Common myeloid progenitor, CD34-positive (primary cell): ENCODE data around the gene RDX.
A peak's percentile ranks its signal among the peaks of the same experiment; 100 is the strongest.

Experiments
- CTCF ChIA-PET: fragments of 350-600 bp; sonication (Branson Sonifier 250); formaldehyde crosslinking; loops from one replicate; lab custom pipeline; 2021; ENCODE audit warnings: antibody characterized with exemption; lab: Charles Lee
- POLR2A ChIA-PET: fragments of 350-600 bp; sonication (Branson Sonifier 250); formaldehyde crosslinking; loops from one replicate; lab custom pipeline; 2021; ENCODE audit warnings: antibody characterized with exemption; lab: Charles Lee
- DNase-seq, 3 donors: peaks; one replicate each; pipeline versions ENCODE4 v3.0.0 to v3.0.0-alpha.2; 2013
- H3K27ac ChIP-seq, 2 experiments: 1 replicate in 1 of 2; 2 replicates in 1 of 2; pipeline ENCODE4 v1.7.0; 2013; ENCODE audit warnings: inconsistent platforms in 2 of 2, low read length in 2 of 2, mild to moderate bottlenecking in 2 of 2, low read depth in 1 of 2, moderate library complexity in 1 of 2; ENCODE audit not compliant: severe bottlenecking in 2 of 2, insufficient read depth in 1 of 2, poor library complexity in 1 of 2
- H3K27me3 ChIP-seq, 5 experiments: replicated peaks in 2 of 5; 1 replicate in 3 of 5; 2 replicates in 2 of 5; pipeline versions ENCODE4 v1.6.1 to v1.7.0; 2013; ENCODE audit warnings: low read length in 4 of 5, mild to moderate bottlenecking in 2 of 5, moderate library complexity in 2 of 5, inconsistent platforms in 1 of 5; ENCODE audit not compliant: insufficient read depth in 5 of 5, control insufficient read depth in 4 of 5
- H3K36me3 ChIP-seq, 4 experiments: 1 replicate in 2 of 4; 2 replicates in 2 of 4; pipeline versions ENCODE4 v1.6.1 to v1.7.0; 2013; ENCODE audit warnings: low read length in 3 of 4, control low read depth in 1 of 4, mild to moderate bottlenecking in 1 of 4; ENCODE audit not compliant: control insufficient read depth in 4 of 4, insufficient read depth in 4 of 4
- H3K4me1 ChIP-seq, 4 experiments: 1 replicate in 3 of 4; 2 replicates in 1 of 4; pipeline versions ENCODE4 v1.6.1 to v1.7.1; 2013; ENCODE audit warnings: low read length in 3 of 4, mild to moderate bottlenecking in 3 of 4, control low read depth in 1 of 4, inconsistent platforms in 1 of 4, moderate library complexity in 1 of 4; ENCODE audit not compliant: control insufficient read depth in 4 of 4, insufficient read depth in 4 of 4; ENCODE audit errors: control extremely low read depth in 1 of 4
- H3K4me3 ChIP-seq, 7 experiments: 1 replicate in 4 of 7; 2 replicates in 3 of 7; pipeline versions ENCODE4 v1.5.1 to v1.7.0; 2013; ENCODE audit warnings: mild to moderate bottlenecking in 7 of 7, low read length in 6 of 7, moderate library complexity in 6 of 7, inconsistent platforms in 2 of 7, low read depth in 2 of 7, control low read depth in 1 of 7; ENCODE audit not compliant: insufficient read depth in 4 of 7, control insufficient read depth in 1 of 7; ENCODE audit errors: extremely low read depth in 1 of 7
- H3K9me3 ChIP-seq, 5 experiments: 1 replicate in 4 of 5; 2 replicates in 1 of 5; pipeline versions ENCODE4 v1.6.1 to v1.7.1; 2013; ENCODE audit warnings: low read length in 4 of 5, mild to moderate bottlenecking in 2 of 5, inconsistent platforms in 1 of 5, low read depth in 1 of 5, moderate library complexity in 1 of 5; ENCODE audit not compliant: control insufficient read depth in 4 of 5, insufficient read depth in 2 of 5; ENCODE audit errors: control extremely low read depth in 1 of 5
- WGBS: methylation state at CpG from one replicate; pipeline ENCODE4 v1.1.5; 2013; ENCODE audit not compliant: insufficient coverage; 5-methylcytosine and 5-hydroxymethylcytosine counted together

RDX gene

DNA sequence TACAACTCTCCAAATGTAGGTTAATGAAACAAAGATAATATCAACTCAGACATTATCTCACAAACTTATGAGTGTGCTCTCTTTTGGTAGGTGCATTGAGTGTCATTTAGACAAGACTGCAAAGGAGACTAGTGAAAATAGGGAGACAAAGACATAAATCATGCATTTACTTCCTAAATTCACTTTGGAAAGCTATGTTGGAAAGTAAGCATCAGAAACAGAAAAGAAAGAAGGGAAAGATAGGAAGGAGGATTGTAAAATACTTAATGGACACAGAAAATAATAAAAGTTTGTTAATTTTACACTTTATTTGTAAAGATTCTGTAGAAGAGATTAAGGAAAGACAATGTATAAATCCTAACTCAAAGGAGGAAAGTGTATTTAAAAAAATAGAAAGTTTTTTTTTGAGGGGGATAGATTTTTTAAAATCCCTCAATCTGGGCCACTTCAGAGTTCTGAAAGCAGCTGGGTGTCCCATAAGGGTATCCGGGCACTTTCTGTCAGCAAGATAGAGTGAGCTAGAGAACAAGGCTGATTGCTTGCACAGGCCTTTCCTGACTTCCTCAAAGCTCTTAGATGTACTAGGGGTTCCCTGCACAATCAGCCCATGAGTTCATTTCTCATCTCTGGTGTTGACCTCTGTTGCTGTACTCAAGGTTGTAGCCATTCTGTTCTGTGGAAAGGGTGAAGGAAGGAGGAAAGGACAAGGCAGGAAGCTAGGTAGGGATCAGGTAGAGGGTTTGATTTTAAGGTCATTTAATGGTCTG lies 22.4 kb upstream of the RDX start:
- Histone ChIP-seq H3K4me3 (no peak overlapping the region), H3K36me3 (no peaks in the 10 kb centered on the region), H3K27ac (no peak overlapping the region), H3K27me3 (no peaks in the 10 kb centered on the region), H3K9me3 (no peaks in the 10 kb centered on the region), H3K4me1 (peaks cover 0 to 11% (median 0%) of the 10 kb centered on the region in 4 experiments)
- POLR2A ChIA-PET: no interaction called here
- WGBS: 50% methylated on average over 1 of the region's 1 CpG
- CTCF ChIA-PET: interaction anchor here (1.5 kb wide), 1 partner anchor 13 kb away, joined by 6 read pairs; no protein-coding TSS in a partner anchor
- peak in 1 of 3 donors; percentile 21 for DNase-seq

DNA sequence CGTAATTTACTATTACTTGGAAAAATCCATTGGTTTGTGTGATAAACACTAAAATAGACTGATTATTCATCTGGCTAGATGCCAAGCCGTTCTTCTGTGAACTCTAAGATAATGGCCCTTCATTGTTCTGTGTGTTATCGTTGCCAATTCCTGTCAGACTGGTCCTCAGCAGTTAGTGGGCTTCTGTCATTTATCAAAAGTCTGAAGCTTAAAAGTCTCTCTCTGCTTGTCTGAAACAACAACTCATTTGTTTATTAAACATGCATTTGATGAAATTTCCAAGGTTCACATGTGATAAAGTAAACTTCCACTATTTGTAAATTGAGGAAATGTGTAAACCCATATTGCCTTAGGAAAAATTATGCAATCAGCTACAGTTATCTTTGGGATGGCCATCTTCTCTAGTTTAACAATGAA lies 21.1 kb upstream of the RDX start:
- POLR2A ChIA-PET: interaction anchor here (0.6 kb wide), 1 partner anchor 38 kb away, joined by 3 read pairs; no protein-coding TSS in a partner anchor
- CTCF ChIA-PET: no interaction called here

DNA sequence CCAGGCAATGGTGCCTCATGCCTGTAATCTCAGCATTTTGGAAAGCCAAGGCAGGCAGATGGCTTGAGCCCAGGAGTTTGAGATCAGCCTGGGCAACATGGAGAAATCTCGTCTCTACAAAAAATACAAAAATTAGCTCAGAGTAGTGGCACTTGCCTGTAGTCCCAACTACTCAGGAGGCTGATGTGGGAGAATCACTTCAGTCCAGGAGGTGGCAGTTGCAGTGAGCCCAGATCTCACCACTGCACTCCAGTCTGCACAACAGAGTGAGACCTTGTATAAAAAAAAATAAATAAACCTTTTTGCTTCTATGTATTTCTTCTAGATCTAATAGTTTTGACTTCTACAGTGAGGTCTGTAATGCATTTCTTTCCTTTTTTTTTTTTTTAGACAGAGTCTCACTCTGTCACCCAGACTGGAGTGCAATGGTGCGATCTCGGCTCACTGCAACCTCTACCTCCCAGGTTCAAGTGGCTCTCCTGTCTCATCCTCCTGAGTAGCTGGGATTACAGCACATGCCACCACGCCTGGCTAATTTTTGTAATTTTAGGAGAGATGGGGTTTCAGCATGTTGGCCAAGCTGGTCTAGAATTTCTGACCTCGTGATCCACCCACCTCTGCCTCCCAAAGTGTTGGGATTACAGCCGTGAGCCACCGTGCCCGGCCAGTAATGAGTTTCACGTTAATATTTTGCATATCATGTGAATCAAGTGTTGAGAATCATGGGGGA lies 18.1 kb upstream of the RDX start:
- POLR2A ChIA-PET: no interaction called here

More for the DNA sequence above, 21.1 kb upstream of the RDX start:
- H3K4me3 ChIP-seq: no peak overlapping the region
- peak; percentile 50 to 73 (median 64) for DNase-seq
- WGBS: 55% methylated on average over 2 of the region's 3 CpGs
- H3K36me3 ChIP-seq: no peaks in the 10 kb centered on the region
- H3K4me1 ChIP-seq: peaks cover 0 to 11% (median 0%) of the 10 kb centered on the region in 4 experiments
- no peaks in the 10 kb centered on the region for H3K27me3 ChIP-seq
- H3K27ac ChIP-seq: no peak overlapping the region
- no peaks in the 10 kb centered on the region for H3K9me3 ChIP-seq

DNA sequence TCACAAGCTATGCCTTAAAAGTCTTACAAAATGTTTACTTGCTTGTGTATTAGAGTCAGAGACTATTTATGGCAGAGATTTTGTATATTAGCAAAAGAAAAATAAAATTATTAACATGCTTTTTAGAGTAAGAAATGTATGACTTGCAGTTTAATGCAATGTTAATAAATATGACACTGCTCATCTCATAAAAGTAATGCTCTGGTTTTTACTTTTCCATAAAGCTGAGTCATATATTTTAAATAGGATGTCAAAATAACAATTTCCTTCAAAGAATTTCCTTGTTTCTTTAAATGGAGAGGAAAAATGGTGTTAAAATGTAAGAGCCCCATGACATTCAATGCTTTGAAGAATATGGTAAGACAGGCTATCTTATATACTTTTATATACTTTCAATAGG lies 16.3 kb upstream of the RDX start:
- no peak for DNase-seq
- no peaks in the 10 kb centered on the region for H3K9me3 ChIP-seq
- ChIA-PET POLR2A (no interaction called here), CTCF (no interaction called here)
- no peaks in the 10 kb centered on the region for H3K36me3 ChIP-seq
- peaks cover 0 to 6% (median 0%) of the 10 kb centered on the region in 4 experiments for H3K4me1 ChIP-seq
- H3K27ac ChIP-seq: no peak overlapping the region
- no peak overlapping the region for H3K4me3 ChIP-seq
- no peaks in the 10 kb centered on the region for H3K27me3 ChIP-seq

More for the DNA sequence above, 18.1 kb upstream of the RDX start:
- Histone ChIP-seq H3K4me3 (no peak overlapping the region), H3K27me3 (no peaks in the 10 kb centered on the region), H3K4me1 (peaks cover 0 to 15% (median 0%) of the 10 kb centered on the region in 4 experiments), H3K27ac (no peak overlapping the region), H3K9me3 (no peaks in the 10 kb centered on the region), H3K36me3 (no peaks in the 10 kb centered on the region)
- CTCF ChIA-PET: interaction anchor here (0.7 kb wide), 1 partner anchor 1129 kb away, joined by 3 read pairs; no protein-coding TSS in a partner anchor
- no peak for DNase-seq
- WGBS: 100% methylated on average over 4 of the region's 9 CpGs

DNA sequence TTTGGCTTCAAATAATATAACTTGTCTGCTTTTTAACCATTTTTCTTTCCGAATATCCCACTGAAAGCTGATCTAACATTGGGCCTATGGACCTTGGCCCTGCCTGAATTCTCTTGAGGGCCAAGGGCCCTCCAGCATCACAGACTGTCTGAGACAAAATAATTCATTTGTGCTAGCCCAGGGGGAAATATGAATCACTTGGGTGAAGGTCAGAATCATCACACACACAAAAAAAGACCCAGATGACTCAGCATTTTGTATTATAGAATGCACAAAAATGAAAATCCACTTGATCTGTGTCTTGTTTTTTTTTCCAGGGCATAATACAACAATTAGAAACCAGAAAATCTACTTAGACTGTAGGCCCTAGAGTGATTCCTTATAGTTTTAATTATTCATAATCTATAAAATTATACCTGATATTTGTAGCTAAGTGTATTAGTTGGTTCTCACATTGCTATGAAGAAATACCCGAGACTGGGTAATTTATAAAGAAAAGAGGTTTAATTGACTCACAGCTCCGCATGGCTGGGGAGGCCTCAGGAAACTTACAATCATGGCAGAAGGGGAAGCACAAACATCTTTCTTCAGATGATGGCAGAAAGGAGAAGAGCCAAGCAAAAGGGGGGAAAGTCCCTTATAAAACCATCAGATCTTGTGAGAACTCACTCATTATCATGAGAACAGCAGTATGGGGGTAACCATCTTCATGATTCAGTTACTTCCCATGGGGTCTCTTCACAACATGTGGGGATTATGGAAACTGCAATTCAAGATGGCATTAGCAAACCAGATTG lies 15.6 kb upstream of the RDX start:
- CTCF ChIA-PET: no interaction called here
- no peak overlapping the region for H3K27ac ChIP-seq
- whole genome bisulfite sequencing: 100% methylated on average over 1 of the region's 3 CpGs
- no peaks in the 10 kb centered on the region for H3K27me3 ChIP-seq
- H3K9me3 ChIP-seq: no peaks in the 10 kb centered on the region
- peaks cover 0 to 4% (median 0%) of the 10 kb centered on the region in 4 experiments for H3K4me1 ChIP-seq
- POLR2A ChIA-PET: no interaction called here
- no peak overlapping the region for H3K4me3 ChIP-seq
- no peaks in the 10 kb centered on the region for H3K36me3 ChIP-seq
- DNase-seq: peak in 2 of 3 donors; percentile 62 to 65

DNA sequence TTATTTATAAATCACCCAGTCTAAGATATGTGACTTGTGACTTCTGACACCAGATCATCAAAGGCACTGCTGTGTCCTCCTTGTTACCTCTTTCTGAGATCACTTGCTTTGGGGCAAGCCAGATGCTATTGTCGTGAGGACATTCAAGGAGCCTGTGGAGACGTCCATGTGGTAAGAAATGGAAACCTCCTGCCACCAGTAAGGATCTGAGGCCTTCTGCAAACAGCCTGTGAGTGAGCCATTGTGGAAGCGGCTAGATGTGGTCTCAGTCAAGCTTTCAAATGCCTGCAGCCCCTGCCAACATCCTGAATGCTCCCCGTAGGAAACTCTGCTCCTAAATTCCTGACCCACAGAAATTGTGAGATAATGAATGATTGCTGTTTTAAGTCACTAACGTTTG lies 11.7 kb upstream of the RDX start:
- no peak for DNase-seq
- Histone ChIP-seq H3K27ac (no peak overlapping the region), H3K4me3 (no peak overlapping the region), H3K9me3 (no peaks in the 10 kb centered on the region), H3K4me1 (peaks cover 0 to 4% (median 0%) of the 10 kb centered on the region in 4 experiments), H3K27me3 (no peaks in the 10 kb centered on the region), H3K36me3 (no peaks in the 10 kb centered on the region)
- 80% methylated on average over 3 of the region's 5 CpGs for WGBS
- POLR2A ChIA-PET: no interaction called here
- CTCF ChIA-PET: no interaction called here
